Nephron progenitor cell (in vitro differentiated cells): ENCODE results near the gene IMPDH1.

Source experiments
- DNase-seq: peaks from one replicate; pipeline ENCODE4 v3.0.0; 2021
- H3K27ac Mint-ChIP-seq: 2 replicates; pipeline ENCODE4 v1.8.0; 2021; ENCODE audit warnings: mild to moderate bottlenecking, moderate library complexity, mixed read lengths
- H3K27me3 Mint-ChIP-seq: 2 replicates; pipeline ENCODE4 v1.8.0; 2021; ENCODE audit warnings: mild to moderate bottlenecking, low read depth, mixed read lengths; ENCODE audit not compliant: poor library complexity
- H3K36me3 Mint-ChIP-seq: 2 replicates; pipeline ENCODE4 v1.8.0; 2021; ENCODE audit warnings: low read depth, mixed read lengths
- H3K4me1 Mint-ChIP-seq: 2 replicates; pipeline ENCODE4 v1.8.0; 2021; ENCODE audit warnings: mixed read lengths
- H3K4me3 Mint-ChIP-seq: 2 replicates; pipeline ENCODE4 v1.8.0; 2021; ENCODE audit warnings: mild to moderate bottlenecking, moderate library complexity, mixed read lengths
- H3K9me3 Mint-ChIP-seq: 2 replicates; pipeline ENCODE4 v1.8.0; 2021; ENCODE audit warnings: mild to moderate bottlenecking, moderate library complexity, mixed read lengths
- TF ChIP-seq, protein P1 (sequence below): fragments of 200-600 bp; sonication (generic); IDR thresholded peaks from 2 replicates; pipeline ENCODE4 v1.5.0; 2021; ENCODE audit warnings: antibody characterized with exemption

Gene IMPDH1

DNA sequence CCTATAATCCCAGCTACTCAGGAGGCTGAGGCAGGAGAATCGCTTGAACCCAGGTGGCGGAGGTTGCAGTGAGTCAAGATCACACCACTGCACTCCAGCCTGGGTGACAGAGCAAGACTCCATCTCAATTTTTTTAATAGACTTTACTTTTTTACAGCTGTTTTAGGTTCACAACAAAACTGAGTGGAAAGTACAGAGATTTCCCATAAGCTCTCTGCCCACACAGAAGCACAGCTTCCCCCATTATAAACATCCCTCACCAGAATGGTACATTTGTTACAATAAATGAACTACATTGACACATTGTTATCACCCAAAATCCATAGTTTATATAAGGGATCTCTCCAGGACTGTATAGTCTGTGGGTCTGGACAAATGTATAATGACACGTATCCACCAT is 33.7 kb downstream of the IMPDH1 start:
- no peak overlapping the region for H3K4me3 Mint-ChIP-seq
- H3K9me3 Mint-ChIP-seq, result no peaks in the 10 kb centered on the region
- DNase-seq, result no peak
- H3K36me3 Mint-ChIP-seq, result no peaks in the 10 kb centered on the region
- TF ChIP-seq, protein P1, sequence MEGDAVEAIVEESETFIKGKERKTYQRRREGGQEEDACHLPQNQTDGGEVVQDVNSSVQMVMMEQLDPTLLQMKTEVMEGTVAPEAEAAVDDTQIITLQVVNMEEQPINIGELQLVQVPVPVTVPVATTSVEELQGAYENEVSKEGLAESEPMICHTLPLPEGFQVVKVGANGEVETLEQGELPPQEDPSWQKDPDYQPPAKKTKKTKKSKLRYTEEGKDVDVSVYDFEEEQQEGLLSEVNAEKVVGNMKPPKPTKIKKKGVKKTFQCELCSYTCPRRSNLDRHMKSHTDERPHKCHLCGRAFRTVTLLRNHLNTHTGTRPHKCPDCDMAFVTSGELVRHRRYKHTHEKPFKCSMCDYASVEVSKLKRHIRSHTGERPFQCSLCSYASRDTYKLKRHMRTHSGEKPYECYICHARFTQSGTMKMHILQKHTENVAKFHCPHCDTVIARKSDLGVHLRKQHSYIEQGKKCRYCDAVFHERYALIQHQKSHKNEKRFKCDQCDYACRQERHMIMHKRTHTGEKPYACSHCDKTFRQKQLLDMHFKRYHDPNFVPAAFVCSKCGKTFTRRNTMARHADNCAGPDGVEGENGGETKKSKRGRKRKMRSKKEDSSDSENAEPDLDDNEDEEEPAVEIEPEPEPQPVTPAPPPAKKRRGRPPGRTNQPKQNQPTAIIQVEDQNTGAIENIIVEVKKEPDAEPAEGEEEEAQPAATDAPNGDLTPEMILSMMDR, result no peak
- peaks cover 8% of the 10 kb centered on the region for H3K27me3 Mint-ChIP-seq
- H3K27ac Mint-ChIP-seq, result no peak overlapping the region
- peaks cover 26% of the 10 kb centered on the region for H3K4me1 Mint-ChIP-seq

DNA sequence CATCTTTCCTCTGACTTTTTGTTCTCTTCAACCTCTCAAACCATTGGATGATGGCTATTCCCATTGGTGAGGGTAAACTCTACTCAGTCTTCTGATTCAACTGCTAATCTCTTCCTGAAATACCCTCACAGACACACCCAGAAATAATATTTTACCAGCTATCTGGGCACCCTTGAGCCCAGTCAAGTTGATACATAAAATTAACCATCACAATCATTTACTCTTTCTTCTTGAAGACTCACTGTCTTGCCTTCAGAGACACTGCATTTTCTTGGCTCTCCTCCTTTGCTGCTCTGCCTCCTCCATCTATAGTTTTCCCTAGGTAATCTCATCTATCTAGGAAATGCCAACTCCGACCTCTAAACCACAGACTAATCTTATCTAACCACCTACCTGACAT is 35.7 kb downstream of the IMPDH1 start:
- Mint-ChIP-seq H3K4me1 (peaks cover 7% of the 10 kb centered on the region), H3K4me3 (no peak overlapping the region)
- TF ChIP-seq, protein P1, result no peak

DNA sequence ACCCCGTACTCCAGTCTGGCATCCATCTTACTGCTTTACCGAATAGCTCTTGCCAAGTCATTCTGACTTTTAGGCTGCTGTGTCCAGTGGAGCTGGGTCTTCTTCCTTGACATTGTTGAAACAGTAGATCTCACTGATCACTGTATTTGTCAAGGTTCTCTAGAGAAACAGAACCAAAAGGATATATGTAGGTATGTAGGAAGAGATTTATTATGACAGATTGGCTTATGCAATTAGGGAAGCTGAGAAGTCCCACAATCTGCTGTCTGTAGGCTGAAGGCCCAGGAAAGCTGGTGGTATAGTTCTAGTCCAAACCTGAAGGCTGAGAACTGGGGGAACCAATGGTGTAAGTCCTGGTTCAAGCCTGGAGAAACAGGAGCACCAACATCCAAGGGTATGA is 36.2 kb downstream of the IMPDH1 start:
- H3K36me3 Mint-ChIP-seq, result no peaks in the 10 kb centered on the region
- peaks cover 10% of the 10 kb centered on the region for H3K27me3 Mint-ChIP-seq
- H3K27ac Mint-ChIP-seq, result no peak overlapping the region

More for the DNA sequence above, 35.7 kb downstream of the IMPDH1 start:
- H3K27me3 Mint-ChIP-seq, result peaks cover 10% of the 10 kb centered on the region
- no peaks in the 10 kb centered on the region for H3K36me3 Mint-ChIP-seq
- H3K27ac Mint-ChIP-seq, result no peak overlapping the region
- no peaks in the 10 kb centered on the region for H3K9me3 Mint-ChIP-seq
- DNase-seq, result no peak

DNA sequence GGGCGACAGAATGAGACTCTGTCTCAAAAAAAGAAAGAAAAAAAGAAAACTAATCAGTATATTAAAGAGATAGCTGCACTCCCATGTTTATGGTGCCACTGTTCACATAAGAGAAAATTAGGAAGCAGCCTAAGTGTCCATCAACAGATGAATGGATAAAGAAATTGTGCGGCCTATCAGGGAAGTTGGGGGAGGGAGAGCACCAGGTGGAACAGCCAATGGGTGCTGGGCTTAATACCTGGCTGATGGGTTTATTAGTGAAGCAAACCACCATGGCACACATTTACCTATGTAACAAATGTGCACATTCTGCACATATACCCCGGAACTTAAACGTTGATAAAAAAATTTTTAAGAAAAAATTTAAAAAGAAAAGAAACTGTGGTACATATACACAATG is 39.3 kb downstream of the IMPDH1 start:
- no peaks in the 10 kb centered on the region for H3K4me1 Mint-ChIP-seq
- no peaks in the 10 kb centered on the region for H3K36me3 Mint-ChIP-seq
- H3K4me3 Mint-ChIP-seq, result no peak overlapping the region
- H3K27me3 Mint-ChIP-seq, result peaks cover 32% of the 10 kb centered on the region
- H3K27ac Mint-ChIP-seq, result no peak overlapping the region
- TF ChIP-seq, protein P1, result no peak
- H3K9me3 Mint-ChIP-seq, result no peaks in the 10 kb centered on the region
- DNase-seq, result no peak

More for the DNA sequence above, 36.2 kb downstream of the IMPDH1 start:
- peaks cover 3% of the 10 kb centered on the region for H3K4me1 Mint-ChIP-seq
- H3K4me3 Mint-ChIP-seq, result no peak overlapping the region
- no peaks in the 10 kb centered on the region for H3K9me3 Mint-ChIP-seq
- no peak for DNase-seq
- TF ChIP-seq, protein P1, result no peak

DNA sequence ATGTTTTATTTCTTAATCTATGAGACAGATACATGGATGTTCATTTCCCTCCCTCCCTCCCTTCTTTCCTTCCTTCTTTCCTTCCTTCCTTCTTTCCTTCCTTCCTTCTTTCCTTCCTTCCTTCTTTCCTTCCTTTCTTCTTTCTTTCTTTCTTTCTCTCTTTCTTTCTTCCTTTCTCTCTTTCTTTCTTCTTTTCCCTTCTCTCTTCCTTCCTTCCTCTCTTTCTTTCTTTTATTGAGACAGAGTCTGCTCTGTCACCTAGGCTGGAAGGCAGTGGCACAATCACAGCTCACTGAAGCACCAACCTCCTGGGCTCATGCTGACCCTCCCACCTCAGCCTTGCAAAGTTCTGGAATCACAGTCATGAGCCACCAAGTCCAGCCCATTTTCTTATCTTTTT is 42.8 kb downstream of the IMPDH1 start:
- no peak overlapping the region for H3K4me3 Mint-ChIP-seq
- TF ChIP-seq, protein P1, result no peak
- no peak overlapping the region for H3K27ac Mint-ChIP-seq
- H3K9me3 Mint-ChIP-seq, result no peaks in the 10 kb centered on the region
- peaks cover 4% of the 10 kb centered on the region for H3K4me1 Mint-ChIP-seq
- no peaks in the 10 kb centered on the region for H3K36me3 Mint-ChIP-seq
- peaks cover 64% of the 10 kb centered on the region for H3K27me3 Mint-ChIP-seq
- DNase-seq, result no peak

DNA sequence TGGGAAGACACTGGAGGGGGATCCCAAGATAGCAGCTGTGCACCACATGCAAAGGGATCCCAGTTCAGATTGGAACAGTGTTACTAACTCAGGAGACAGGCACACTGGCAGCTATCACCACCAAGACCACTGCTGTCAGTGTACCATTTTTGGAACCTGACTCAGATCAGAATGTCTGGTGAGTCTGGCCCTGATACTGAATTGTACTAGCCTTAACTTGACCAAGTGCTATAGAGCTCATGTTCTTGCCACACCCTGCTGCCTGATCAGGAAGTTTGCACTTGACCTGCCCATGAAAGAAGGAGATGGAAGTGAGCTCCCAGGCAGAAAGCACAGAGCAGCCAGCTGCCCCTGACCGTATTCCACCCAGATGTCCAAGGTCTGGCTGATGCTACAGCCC is 43.5 kb downstream of the IMPDH1 start:
- H3K4me1 Mint-ChIP-seq, result peaks cover 7% of the 10 kb centered on the region
- H3K9me3 Mint-ChIP-seq, result no peaks in the 10 kb centered on the region
- TF ChIP-seq, protein P1, result no peak
- H3K4me3 Mint-ChIP-seq, result no peak overlapping the region
- no peaks in the 10 kb centered on the region for H3K36me3 Mint-ChIP-seq
- H3K27me3 Mint-ChIP-seq, result peaks cover 65% of the 10 kb centered on the region
- no peak for DNase-seq
- H3K27ac Mint-ChIP-seq, result no peak overlapping the region
